Stromal cell of bone marrow (primary cell): Measurements from ENCODE around the gene AAMP.

ENCODE experiments used
- DNase-seq: peaks from one replicate; pipeline ENCODE4 v3.0.0-alpha.2; 2012; ENCODE audit warnings: low read depth

Gene AAMP

GRCh38 chr2:218259099-218259961 is 10.6 kb downstream of the AAMP start:
- DNase-seq: peak; percentile 47

- no peak for DNase-seq
Measured at GRCh38 chr2:218257390-218257981, 12.5 kb downstream of the AAMP start.

DNA sequence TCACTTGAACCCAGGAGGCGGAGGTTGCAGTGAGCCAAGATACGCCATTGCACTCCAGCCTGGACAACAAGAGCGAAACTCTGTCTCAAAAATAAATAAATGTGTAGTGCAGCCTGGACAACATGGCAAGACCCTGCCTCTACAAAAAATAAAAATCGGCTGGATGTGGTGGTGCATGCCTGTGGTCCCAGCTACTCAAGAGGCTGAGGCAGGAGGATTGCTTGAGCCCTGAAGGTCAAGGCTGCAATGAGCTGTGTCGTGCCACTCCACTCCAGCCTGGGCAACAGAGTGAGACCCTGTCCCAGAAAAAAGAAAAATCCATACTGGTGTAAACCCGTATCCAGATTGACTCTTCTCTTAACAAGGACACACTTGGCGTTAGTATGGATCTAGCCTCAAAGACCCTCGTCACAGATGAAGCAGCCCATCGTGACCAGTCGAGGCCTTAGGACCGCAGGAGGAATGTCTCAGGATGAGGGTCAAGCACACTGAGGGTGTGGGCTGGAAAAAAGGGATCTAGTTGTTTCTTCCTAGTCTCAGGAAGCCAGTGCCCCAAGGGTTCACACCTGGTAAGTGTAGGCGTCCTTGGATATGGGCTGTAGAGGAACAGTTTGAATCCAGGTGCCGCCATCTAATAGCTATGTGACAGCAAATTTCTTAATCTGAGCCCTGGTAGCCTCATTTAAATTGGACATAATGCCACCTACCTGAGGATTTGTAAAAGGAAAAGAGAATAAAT is 13.2 kb downstream of the AAMP start:
- no peak for DNase-seq

- DNase-seq: peak; percentile 52
Measured at GRCh38 chr2:218255446-218255845, 14.5 kb downstream of the AAMP start.

- DNase-seq: no peak
Measured at GRCh38 chr2:218253232-218253625, 16.7 kb downstream of the AAMP start.

- DNase-seq: peak; percentile 40
Measured at GRCh38 chr2:218252509-218253231, 17.3 kb downstream of the AAMP start.

- no peak for DNase-seq
Measured at GRCh38 chr2:218249691-218250090, 20.2 kb downstream of the AAMP start.

DNA sequence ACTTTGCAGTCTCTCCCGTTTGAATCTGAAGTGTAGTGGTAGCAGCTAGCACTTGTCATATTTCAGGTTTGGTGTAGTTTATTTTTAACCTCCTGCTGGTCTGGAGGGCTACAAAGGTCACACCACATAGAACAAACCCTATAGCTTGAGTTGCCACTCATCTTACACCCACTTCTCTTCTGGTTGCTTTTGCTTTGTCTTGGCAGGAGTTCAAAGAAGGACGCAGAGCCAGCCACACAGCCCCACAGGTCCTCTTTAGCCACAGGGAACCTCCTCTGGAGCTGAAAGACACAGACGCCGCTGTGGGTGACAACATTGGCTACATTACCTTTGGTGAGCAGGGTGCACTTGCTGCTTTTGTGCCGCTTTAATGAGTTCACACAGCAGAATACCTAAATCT is 24.7 kb downstream of the AAMP start:
- no peak for DNase-seq

DNA sequence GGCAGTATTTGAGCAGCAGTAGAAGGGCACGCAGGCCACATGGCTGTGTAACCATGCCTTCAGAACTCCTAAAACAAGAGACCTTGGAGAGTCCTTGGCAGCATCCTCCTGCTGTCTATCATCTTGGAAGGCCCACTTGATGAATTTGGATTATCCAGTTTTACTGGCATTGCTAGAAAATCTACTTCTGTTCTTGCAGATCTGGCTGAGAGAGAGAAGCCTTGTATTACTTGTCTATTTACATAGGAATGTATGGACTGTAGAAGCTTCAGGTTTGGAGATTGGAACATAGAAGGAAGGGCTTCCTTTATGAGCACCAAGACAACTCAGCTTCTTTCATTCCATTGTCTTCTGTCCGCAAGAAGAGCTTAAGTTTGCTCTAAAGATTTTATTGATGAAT is 25.3 kb downstream of the AAMP start:
- DNase-seq: no peak

DNA sequence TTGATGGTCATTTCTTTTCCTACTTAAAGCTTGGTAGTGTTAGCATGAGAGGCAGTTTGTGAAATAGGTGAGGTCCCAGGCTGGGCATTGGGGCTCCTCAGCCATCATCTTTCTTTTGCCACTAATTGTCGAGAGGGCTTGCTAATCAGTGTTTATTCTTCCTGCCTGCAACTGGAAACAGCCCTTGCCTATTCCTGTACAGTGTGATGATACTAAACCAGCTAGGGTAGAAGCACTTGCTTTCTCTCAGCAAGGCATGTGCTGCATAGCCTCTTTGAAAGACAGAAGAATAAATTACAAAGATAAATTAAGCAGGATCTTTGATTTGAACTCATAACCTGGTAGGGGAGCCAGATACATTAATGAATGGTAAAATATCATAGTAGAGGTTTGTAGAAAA is 25.7 kb downstream of the AAMP start:
- DNase-seq: no peak

DNA sequence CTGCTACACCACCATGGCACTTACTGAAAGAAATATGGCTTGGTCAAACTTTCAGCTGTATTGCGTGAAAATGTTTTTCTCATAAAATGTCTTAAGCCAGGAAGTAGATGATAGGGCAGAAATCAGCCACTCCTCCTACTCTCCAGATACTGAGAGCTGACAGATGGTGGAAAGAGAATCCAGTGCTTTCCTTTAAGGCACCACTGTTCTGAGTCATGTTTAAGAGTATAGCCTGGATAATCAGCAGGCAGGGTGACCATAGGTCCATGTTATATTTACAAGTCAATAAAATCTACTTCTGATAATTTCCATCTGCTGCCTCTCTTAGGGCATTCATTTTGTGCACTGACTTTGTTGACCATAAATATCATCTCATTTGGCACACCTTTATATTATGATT is 31.1 kb downstream of the AAMP start:
- DNase-seq: no peak

DNA sequence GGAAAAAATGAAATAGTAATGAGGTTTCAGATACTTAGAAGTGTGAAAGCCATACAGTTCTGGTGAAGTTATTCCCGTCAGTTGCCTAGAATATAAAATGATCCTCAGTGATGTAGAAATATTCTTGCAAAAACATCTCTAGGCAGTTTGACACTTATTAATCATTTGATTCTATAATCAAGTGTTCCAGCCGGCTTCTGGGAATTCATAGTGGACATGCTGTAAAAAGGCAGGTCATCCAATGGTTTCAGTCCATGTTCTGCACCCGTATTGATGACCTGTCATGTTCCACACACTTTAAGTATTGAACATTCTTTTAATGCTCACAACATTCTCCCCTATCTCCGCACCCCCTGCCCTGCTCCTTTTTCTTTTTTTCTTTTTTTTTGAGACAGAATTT is 33.1 kb downstream of the AAMP start:
- no peak for DNase-seq

DNA sequence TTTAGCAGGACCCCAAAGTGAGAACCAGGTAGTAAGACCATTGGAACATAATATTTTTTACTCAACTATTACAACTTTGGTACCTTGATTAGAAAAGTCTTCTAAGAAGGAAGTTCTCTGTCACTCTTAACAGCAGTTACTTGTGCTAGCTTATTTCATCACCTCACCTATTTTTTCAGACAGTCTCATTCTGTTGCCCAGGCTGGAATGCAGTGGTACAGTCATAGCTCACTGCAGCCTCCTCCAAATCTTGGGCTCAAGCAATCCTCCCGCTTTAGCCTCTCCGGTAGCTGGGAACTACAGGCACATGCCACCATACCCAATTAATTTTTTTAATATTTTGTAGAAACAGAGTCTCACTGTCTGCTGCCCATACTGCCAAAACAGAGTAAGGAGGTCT is 34.9 kb downstream of the AAMP start:
- DNase-seq: no peak

DNA sequence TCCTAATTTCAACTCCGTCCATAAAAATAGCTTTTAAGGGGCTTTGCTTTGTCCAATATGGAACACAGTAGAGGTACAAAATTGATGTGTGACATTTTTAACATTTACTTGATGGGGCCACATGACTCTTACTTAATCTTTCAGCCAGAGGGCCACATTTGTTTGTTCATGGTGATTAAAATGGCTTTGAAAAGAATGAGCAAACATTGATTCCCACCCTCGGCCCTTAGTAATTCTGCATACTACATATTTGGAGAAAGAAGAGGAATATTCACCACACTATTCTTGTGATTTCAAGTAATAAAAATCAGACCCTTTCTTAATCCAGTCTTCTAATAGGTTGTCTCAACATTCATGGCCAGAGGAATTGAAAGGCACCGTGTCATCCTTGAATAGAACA is 35.4 kb downstream of the AAMP start:
- no peak for DNase-seq

DNA sequence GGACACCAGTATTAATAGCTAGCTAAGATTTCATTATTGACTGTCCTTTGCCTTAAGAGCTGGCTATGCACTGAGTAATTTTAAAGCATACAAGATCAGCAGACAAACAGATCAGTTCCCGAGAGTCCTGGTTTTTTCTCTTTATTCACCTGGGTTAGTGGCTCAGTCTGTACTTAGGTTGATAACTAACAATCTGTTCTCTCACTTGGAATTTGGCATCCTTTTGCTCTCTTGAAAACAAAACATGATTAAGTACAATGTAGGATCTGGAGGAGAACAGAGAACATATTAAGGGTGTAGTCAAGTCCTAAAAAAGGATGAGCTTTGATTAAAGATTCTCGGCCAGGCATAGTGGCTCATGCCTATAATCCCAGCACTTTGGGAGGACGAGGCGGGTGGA is 36.4 kb downstream of the AAMP start:
- DNase-seq: no peak

GRCh38 chr2:218230882-218231281 is 39.1 kb downstream of the AAMP start:
- DNase-seq: no peak

- no peak for DNase-seq
Measured at GRCh38 chr2:218229851-218230250, 40.1 kb downstream of the AAMP start.

GRCh38 chr2:218229239-218229638 is 40.7 kb downstream of the AAMP start:
- peak; percentile 58 for DNase-seq

GRCh38 chr2:218228366-218229090 is 41.4 kb downstream of the AAMP start:
- no peak for DNase-seq

DNA sequence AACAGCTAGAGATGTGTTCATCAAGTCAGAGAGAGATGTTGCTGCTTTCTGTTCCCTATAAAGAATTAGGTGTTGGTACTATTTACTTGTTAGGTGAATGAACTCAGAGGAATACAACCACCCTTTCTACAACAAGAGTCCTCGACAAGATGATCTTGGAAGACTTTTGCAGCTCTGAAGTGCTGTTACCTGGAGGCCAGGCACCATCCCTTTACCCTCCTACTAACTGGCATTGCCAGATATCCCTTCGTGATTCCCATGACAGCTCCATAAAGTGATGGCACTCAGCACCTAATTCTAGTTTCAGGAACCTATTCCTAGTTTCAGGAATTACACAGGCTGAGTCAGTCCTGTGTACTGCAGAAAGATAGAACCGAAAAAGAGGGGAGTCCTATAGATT is 43.0 kb downstream of the AAMP start:
- no peak for DNase-seq

GRCh38 chr2:218224186-218224585 is 45.8 kb downstream of the AAMP start:
- DNase-seq: no peak

DNA sequence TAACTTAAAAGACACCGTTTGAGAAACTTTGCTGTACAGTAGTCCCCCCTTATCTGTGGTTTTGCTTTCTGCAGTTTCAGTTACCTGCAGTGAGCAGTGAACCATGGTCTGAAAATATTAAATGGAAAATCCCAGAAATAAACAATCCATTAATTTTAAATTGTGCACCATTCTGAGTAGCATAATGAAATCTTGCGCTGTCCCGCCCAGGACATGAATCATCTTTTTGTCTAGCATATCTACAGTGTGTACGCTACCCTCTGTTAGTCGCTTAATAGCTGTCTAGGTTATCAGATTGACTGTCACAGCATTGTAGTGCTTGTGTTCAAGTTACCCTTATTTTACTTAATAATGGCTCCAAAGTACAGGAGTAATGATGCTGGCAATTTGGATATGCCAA is 46.9 kb downstream of the AAMP start:
- DNase-seq: no peak
